SK-N-SH treated with all-trans-retinoic acid at 6 μM for 48 hours (cell line): ENCODE data around the gene NR1I3.

Source experiments
- ATAC-seq: fragments of 200-7000 bp; cut with Tn5 transposase; 3 replicates; pipeline ENCODE4 v1.9.1; 2020; ENCODE audit warnings: mild to moderate bottlenecking, moderate library complexity
- ARNTL ChIP-seq: fragments of 450-650 bp; formaldehyde crosslinking; IDR thresholded peaks from 2 replicates; pipeline ENCODE4 v1.5.0; 2020; ENCODE audit warnings: low read depth, mild to moderate bottlenecking, moderate library complexity, borderline replicate concordance
- BACH2 ChIP-seq: fragments of 250-450 bp; sonication (Bioruptor Pico); IDR thresholded peaks from 2 replicates; pipeline ENCODE4 v1.9.0; 2021; ENCODE audit warnings: mild to moderate bottlenecking, borderline replicate concordance
- CSRNP3 ChIP-seq: fragments of 250-450 bp; sonication (Bioruptor Pico); IDR thresholded peaks from 2 replicates; pipeline ENCODE4 v1.5.1; 2021; ENCODE audit warnings: mild to moderate bottlenecking, moderate library complexity
- ESRRG ChIP-seq: fragments of 250-450 bp; sonication (Bioruptor Pico); IDR thresholded peaks from 2 replicates; pipeline ENCODE4 v1.6.1; 2021; ENCODE audit warnings: mild to moderate bottlenecking
- GLIS3 ChIP-seq: fragments of 250-450 bp; sonication (Bioruptor Pico); IDR thresholded peaks from 2 replicates; pipeline ENCODE4 v1.5.0; 2020; ENCODE audit warnings: mild to moderate bottlenecking, moderate library complexity
- ISL1 ChIP-seq: fragments of 250-450 bp; sonication (Bioruptor Pico); IDR thresholded peaks from 2 replicates; pipeline ENCODE4 v2.1.2; 2022; ENCODE audit warnings: mild to moderate bottlenecking, moderate library complexity
- OSR1 ChIP-seq: fragments of 250-450 bp; sonication (Bioruptor Pico); IDR thresholded peaks from 2 replicates; pipeline ENCODE4 v1.8.0; 2022; ENCODE audit warnings: moderate library complexity, mild to moderate bottlenecking, inconsistent platforms
- PPARA ChIP-seq: fragments of 250-450 bp; sonication (Bioruptor Pico); IDR thresholded peaks from 2 replicates; pipeline ENCODE4 v1.5.0; 2020; ENCODE audit warnings: mild to moderate bottlenecking, borderline replicate concordance
- RARB ChIP-seq: fragments of 250-450 bp; sonication (Bioruptor Pico); IDR thresholded peaks from 2 replicates; pipeline ENCODE4 v1.8.0; 2021; ENCODE audit warnings: mild to moderate bottlenecking, moderate library complexity
- SNAI2 ChIP-seq: fragments of 250-450 bp; sonication (Bioruptor Pico); IDR thresholded peaks from 2 replicates; pipeline ENCODE4 v1.5.0; 2020; ENCODE audit warnings: mild to moderate bottlenecking, moderate library complexity
- TCF4 ChIP-seq: fragments of 250-450 bp; sonication (Bioruptor Pico); IDR thresholded peaks from 2 replicates; pipeline ENCODE4 v1.8.0; 2021; ENCODE audit warnings: mild to moderate bottlenecking, moderate library complexity, borderline replicate concordance
- TOX ChIP-seq: fragments of 250-450 bp; sonication (Bioruptor Pico); IDR thresholded peaks from 2 replicates; pipeline ENCODE4 v1.8.0; 2021; ENCODE audit warnings: mild to moderate bottlenecking, moderate library complexity, borderline replicate concordance
- ZC3H10 ChIP-seq: fragments of 250-450 bp; sonication (Bioruptor Pico); IDR thresholded peaks from 2 replicates; pipeline ENCODE4 v1.5.1; 2021; ENCODE audit warnings: mild to moderate bottlenecking, moderate library complexity
- ZFP3 ChIP-seq: fragments of 250-450 bp; sonication (Bioruptor Pico); IDR thresholded peaks from 2 replicates; pipeline ENCODE4 v1.5.0; 2020; ENCODE audit warnings: mild to moderate bottlenecking, moderate library complexity
- ZNF565 ChIP-seq: fragments of 450-650 bp; formaldehyde crosslinking; conservative IDR thresholded peaks from 2 replicates; pipeline ENCODE4 v1.5.0; 2020; ENCODE audit warnings: low read depth, mild to moderate bottlenecking, moderate library complexity
- ZNF70 ChIP-seq: fragments of 450-650 bp; formaldehyde crosslinking; IDR thresholded peaks from 2 replicates; pipeline ENCODE4 v1.5.0; 2020; ENCODE audit warnings: mild to moderate bottlenecking, moderate library complexity
- ZNF8 ChIP-seq: fragments of 450-650 bp; formaldehyde crosslinking; IDR thresholded peaks from 2 replicates; pipeline ENCODE4 v1.5.0; 2020; ENCODE audit warnings: mild to moderate bottlenecking, moderate library complexity
- TF ChIP-seq, protein P1 (sequence below): fragments of 250-450 bp; sonication (Bioruptor Pico); IDR thresholded peaks from 2 replicates; pipeline ENCODE4 v1.8.0; 2020; ENCODE audit warnings: mild to moderate bottlenecking, moderate library complexity, borderline replicate concordance
- TF ChIP-seq, protein P2 (sequence below): fragments of 250-450 bp; sonication (Bioruptor Pico); IDR thresholded peaks from 2 replicates; pipeline ENCODE4 v1.5.0; 2020; ENCODE audit warnings: mild to moderate bottlenecking, moderate library complexity
- TF ChIP-seq, protein P3 (sequence below): fragments of 250-450 bp; sonication (Bioruptor Pico); IDR thresholded peaks from 2 replicates; pipeline ENCODE4 v1.5.1; 2020; ENCODE audit warnings: low read depth, mild to moderate bottlenecking, moderate library complexity
- TF ChIP-seq, protein P4 (sequence below): fragments of 250-450 bp; sonication (Bioruptor Pico); IDR thresholded peaks from 2 replicates; pipeline ENCODE4 v1.8.0; 2021; ENCODE audit warnings: low read depth, mild to moderate bottlenecking, moderate library complexity, borderline replicate concordance

Gene NR1I3

DNA sequence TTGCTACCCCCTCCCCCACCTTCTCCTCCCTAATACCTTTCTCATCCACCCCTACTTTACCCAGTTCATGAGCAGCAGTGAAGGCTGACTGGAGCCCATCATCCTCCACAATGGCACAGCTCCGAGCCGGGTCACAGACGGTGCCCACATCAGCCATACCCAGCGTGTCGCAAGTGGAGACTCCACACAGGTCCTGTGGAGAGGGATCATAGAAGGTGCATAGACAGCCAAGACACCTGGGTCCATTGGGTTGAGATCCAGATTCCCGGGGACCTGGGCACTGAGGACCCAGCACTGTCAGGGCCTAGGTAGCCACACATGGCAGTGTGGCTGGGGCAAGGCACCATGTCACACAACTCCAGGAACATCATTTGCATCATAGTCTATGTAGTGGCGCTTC is 41.9 kb downstream of the NR1I3 start (continued):
- TF ChIP-seq, protein P1, sequence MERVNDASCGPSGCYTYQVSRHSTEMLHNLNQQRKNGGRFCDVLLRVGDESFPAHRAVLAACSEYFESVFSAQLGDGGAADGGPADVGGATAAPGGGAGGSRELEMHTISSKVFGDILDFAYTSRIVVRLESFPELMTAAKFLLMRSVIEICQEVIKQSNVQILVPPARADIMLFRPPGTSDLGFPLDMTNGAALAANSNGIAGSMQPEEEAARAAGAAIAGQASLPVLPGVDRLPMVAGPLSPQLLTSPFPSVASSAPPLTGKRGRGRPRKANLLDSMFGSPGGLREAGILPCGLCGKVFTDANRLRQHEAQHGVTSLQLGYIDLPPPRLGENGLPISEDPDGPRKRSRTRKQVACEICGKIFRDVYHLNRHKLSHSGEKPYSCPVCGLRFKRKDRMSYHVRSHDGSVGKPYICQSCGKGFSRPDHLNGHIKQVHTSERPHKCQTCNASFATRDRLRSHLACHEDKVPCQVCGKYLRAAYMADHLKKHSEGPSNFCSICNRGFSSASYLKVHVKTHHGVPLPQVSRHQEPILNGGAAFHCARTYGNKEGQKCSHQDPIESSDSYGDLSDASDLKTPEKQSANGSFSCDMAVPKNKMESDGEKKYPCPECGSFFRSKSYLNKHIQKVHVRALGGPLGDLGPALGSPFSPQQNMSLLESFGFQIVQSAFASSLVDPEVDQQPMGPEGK (CRISPR knock-in tag): no peak
- TF ChIP-seq BACH2 (CRISPR knock-in tag): no peak
- no peak for TF ChIP-seq ZNF565 (CRISPR knock-in tag)
- TF ChIP-seq ARNTL: no peak
- TF ChIP-seq SNAI2: no peak
- no peak for TF ChIP-seq ESRRG (CRISPR knock-in tag)
- TF ChIP-seq ZNF70: no peak

- no peak for ATAC-seq
- TF ChIP-seq GLIS3 (CRISPR knock-in tag) (no peak), BACH2 (CRISPR knock-in tag) (no peak), ZC3H10 (CRISPR knock-in tag) (no peak), CSRNP3 (no peak), TCF4 (CRISPR knock-in tag) (no peak), OSR1 (CRISPR knock-in tag) (no peak), ZFP3 (no peak), ISL1 (no peak), PPARA (CRISPR knock-in tag) (no peak), ARNTL (no peak), TOX (CRISPR knock-in tag) (no peak), RARB (CRISPR knock-in tag) (no peak), ZNF565 (CRISPR knock-in tag) (no peak), ZNF8 (no peak)
- TF ChIP-seq, protein P2, sequence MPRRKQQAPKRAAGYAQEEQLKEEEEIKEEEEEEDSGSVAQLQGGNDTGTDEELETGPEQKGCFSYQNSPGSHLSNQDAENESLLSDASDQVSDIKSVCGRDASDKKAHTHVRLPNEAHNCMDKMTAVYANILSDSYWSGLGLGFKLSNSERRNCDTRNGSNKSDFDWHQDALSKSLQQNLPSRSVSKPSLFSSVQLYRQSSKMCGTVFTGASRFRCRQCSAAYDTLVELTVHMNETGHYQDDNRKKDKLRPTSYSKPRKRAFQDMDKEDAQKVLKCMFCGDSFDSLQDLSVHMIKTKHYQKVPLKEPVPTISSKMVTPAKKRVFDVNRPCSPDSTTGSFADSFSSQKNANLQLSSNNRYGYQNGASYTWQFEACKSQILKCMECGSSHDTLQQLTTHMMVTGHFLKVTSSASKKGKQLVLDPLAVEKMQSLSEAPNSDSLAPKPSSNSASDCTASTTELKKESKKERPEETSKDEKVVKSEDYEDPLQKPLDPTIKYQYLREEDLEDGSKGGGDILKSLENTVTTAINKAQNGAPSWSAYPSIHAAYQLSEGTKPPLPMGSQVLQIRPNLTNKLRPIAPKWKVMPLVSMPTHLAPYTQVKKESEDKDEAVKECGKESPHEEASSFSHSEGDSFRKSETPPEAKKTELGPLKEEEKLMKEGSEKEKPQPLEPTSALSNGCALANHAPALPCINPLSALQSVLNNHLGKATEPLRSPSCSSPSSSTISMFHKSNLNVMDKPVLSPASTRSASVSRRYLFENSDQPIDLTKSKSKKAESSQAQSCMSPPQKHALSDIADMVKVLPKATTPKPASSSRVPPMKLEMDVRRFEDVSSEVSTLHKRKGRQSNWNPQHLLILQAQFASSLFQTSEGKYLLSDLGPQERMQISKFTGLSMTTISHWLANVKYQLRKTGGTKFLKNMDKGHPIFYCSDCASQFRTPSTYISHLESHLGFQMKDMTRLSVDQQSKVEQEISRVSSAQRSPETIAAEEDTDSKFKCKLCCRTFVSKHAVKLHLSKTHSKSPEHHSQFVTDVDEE (CRISPR knock-in tag): no peak
- TF ChIP-seq, protein P1 (CRISPR knock-in tag): no peak
- TF ChIP-seq, protein P3, sequence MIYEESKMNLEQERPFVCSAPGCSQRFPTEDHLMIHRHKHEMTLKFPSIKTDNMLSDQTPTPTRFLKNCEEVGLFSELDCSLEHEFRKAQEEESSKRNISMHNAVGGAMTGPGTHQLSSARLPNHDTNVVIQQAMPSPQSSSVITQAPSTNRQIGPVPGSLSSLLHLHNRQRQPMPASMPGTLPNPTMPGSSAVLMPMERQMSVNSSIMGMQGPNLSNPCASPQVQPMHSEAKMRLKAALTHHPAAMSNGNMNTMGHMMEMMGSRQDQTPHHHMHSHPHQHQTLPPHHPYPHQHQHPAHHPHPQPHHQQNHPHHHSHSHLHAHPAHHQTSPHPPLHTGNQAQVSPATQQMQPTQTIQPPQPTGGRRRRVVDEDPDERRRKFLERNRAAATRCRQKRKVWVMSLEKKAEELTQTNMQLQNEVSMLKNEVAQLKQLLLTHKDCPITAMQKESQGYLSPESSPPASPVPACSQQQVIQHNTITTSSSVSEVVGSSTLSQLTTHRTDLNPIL (CRISPR knock-in tag): no peak
- TF ChIP-seq, protein P4, sequence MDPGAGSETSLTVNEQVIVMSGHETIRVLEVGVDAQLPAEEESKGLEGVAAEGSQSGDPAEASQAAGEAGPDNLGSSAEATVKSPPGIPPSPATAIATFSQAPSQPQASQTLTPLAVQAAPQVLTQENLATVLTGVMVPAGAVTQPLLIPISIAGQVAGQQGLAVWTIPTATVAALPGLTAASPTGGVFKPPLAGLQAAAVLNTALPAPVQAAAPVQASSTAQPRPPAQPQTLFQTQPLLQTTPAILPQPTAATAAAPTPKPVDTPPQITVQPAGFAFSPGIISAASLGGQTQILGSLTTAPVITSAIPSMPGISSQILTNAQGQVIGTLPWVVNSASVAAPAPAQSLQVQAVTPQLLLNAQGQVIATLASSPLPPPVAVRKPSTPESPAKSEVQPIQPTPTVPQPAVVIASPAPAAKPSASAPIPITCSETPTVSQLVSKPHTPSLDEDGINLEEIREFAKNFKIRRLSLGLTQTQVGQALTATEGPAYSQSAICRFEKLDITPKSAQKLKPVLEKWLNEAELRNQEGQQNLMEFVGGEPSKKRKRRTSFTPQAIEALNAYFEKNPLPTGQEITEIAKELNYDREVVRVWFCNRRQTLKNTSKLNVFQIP: no peak
Measured at GRCh38 chr1:161195171-161195570, 42.8 kb downstream of the NR1I3 start.
